GM18858 (cell line): ENCODE results near the gene FDXR.

Source experiments
- ATAC-seq: cut with Tn5 transposase; IDR thresholded peaks from one replicate; pipeline ENCODE4 v1.9.1; 2021; ENCODE audit not compliant: unreplicated experiment

The FDXR gene

GRCh38 chr17:74900208-74900607, 27.4 kb upstream of the FDXR start:
- ATAC-seq: no peak

- ATAC-seq: no peak
Measured at GRCh38 chr17:74898376-74898946, 25.7 kb upstream of the FDXR start.

- no peak for ATAC-seq
Measured at GRCh38 chr17:74893936-74894671, 21.3 kb upstream of the FDXR start.

GRCh38 chr17:74892974-74893911, 20.4 kb upstream of the FDXR start, which contains the start of gene FADS6:
Gene FADS6 (minus strand): TSS chr17:74893633. CDS start chr17:74893595, 38 bp downstream.
- no peak for ATAC-seq

- no peak for ATAC-seq
Measured at GRCh38 chr17:74892013-74892841, 19.4 kb upstream of the FDXR start.

- no peak for ATAC-seq
Measured at GRCh38 chr17:74890554-74890953, 17.8 kb upstream of the FDXR start.

- ATAC-seq: no peak
Measured at GRCh38 chr17:74888469-74888868, 15.7 kb upstream of the FDXR start.

- no peak for ATAC-seq
Measured at GRCh38 chr17:74883241-74883745, 10.5 kb upstream of the FDXR start.

GRCh38 chr17:74882517-74883240, 9.9 kb upstream of the FDXR start:
- no peak for ATAC-seq

GRCh38 chr17:74881073-74881472, 8.3 kb upstream of the FDXR start:
- ATAC-seq: no peak

GRCh38 chr17:74879308-74879707, 6.5 kb upstream of the FDXR start:
- no peak for ATAC-seq

GRCh38 chr17:74878658-74879057, 5.9 kb upstream of the FDXR start:
- no peak for ATAC-seq

GRCh38 chr17:74877592-74878548, 5.1 kb upstream of the FDXR start:
- ATAC-seq: no peak

GRCh38 chr17:74875977-74876593, 3.3 kb upstream of the FDXR start:
- ATAC-seq: no peak

- ATAC-seq: no peak
Measured at GRCh38 chr17:74875155-74875976, 2.6 kb upstream of the FDXR start.

- no peak for ATAC-seq
Measured at GRCh38 chr17:74874615-74875037, 1.8 kb upstream of the FDXR start.

- no peak for ATAC-seq
Measured at GRCh38 chr17:74873874-74874614, 1.2 kb upstream of the FDXR start.
